BJ (cell line): ENCODE measurements around the gene EML6. TPM values are rescaled to one million over a fixed set of nuclear protein-coding genes. Genes with fewer than 3 reads are reported as not detected.

ENCODE experiments used
- CTCF ChIA-PET: fragments of 350-600 bp; formaldehyde crosslinking; extraction: SDS; loops from one replicate; lab custom pipeline; 2021; ENCODE audit warnings: antibody characterized with exemption, inconsistent platforms; lab: Yijun Ruan, JAX
- POLR2A ChIA-PET: fragments of 300-600 bp; sonication (Branson Sonifier 250); formaldehyde crosslinking; extraction: SDS; loops from one replicate; lab custom pipeline; 2021; ENCODE audit warnings: antibody characterized with exemption; lab: Charles Lee
- DNase-seq: peaks from one replicate; pipeline ENCODE4 v3.0.0-alpha.2; 2011; ENCODE audit warnings: low read depth
- H3K27me3 ChIP-seq: 2 replicates; pipeline ENCODE4 v1.6.0; 2011; ENCODE audit warnings: low read length; ENCODE audit not compliant: control insufficient read depth, insufficient read depth
- H3K36me3 ChIP-seq: 2 replicates; pipeline ENCODE4 v1.5.1; 2011; ENCODE audit warnings: low read length; ENCODE audit not compliant: control insufficient read depth, insufficient read depth
- H3K4me3 ChIP-seq: 2 replicates; pipeline ENCODE4 v1.5.1; 2011; ENCODE audit warnings: low read depth, mild to moderate bottlenecking, control low read depth, low read length
- polyA plus RNA-seq: library from polyadenylated mRNA; depleted of rRNA; stranded (reverse); fragments of >200 nt; gene quantifications from 2 replicates; pipeline ENCODE4 v1.2.3, GENCODE V29; 2011
- TF ChIP-seq, protein P1 (sequence below): IDR thresholded peaks from 2 replicates; pipeline ENCODE4 v1.5.1; 2011; ENCODE audit warnings: low read depth, mild to moderate bottlenecking, control low read depth, inconsistent platforms, low read length, moderate library complexity; ENCODE audit not compliant: insufficient read depth

Gene EML6
- polyA plus RNA-seq, 1 experiment, result 0.18 TPM

DNA sequence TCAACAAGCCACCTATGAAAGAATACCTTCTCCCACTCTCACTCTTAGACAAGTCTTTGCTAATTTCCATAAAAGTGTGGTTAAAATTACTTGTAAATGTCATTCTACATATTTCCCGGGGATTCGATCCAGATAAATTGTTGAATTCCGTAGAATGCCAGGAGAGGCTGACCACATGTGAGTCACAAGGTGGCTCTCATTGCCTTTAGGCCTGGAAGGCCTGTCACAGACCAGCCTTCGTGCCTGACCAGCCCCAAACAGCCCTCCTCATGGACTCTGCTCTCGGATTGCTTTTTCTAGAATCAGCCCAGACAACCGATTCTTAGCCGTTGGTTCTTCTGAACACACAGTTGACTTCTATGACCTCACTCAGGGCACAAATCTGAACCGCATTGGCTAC, 240.8 kb downstream of the EML6 start:
- TF ChIP-seq, protein P1, sequence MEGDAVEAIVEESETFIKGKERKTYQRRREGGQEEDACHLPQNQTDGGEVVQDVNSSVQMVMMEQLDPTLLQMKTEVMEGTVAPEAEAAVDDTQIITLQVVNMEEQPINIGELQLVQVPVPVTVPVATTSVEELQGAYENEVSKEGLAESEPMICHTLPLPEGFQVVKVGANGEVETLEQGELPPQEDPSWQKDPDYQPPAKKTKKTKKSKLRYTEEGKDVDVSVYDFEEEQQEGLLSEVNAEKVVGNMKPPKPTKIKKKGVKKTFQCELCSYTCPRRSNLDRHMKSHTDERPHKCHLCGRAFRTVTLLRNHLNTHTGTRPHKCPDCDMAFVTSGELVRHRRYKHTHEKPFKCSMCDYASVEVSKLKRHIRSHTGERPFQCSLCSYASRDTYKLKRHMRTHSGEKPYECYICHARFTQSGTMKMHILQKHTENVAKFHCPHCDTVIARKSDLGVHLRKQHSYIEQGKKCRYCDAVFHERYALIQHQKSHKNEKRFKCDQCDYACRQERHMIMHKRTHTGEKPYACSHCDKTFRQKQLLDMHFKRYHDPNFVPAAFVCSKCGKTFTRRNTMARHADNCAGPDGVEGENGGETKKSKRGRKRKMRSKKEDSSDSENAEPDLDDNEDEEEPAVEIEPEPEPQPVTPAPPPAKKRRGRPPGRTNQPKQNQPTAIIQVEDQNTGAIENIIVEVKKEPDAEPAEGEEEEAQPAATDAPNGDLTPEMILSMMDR, result no peak
- DNase-seq, result no peak
- POLR2A ChIA-PET, result no interaction called here
- Histone ChIP-seq H3K36me3 (peaks cover 4% of the 10 kb centered on the region; the same call in 1 of the 2 replicates), H3K27me3 (no peaks in the 10 kb centered on the region), H3K4me3 (no peak overlapping the region)
- CTCF ChIA-PET, result no interaction called here

DNA sequence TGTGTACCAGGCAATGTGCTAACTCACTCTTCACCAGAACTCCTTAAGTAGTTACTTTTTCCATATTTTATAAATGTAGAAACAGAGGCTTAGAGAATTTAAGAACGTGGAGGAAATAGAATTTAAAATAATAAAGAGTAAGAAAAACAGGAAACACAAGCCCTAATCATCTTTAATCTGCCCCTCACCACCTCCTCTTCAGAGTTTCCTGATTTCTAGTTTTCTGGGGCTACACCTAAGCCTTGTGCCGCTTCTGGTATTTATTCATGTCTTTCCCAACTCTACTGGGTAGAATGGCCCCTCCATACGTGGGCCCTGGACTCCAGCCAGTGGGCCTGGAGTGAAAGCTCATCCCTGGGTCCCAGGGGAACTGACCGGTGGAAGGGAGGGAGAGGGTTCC, 241.4 kb downstream of the EML6 start:
- Histone ChIP-seq H3K4me3 (no peak overlapping the region), H3K27me3 (no peaks in the 10 kb centered on the region), H3K36me3 (peaks cover 4% of the 10 kb centered on the region; the same call in 1 of the 2 replicates)
- POLR2A ChIA-PET, result no interaction called here
- CTCF ChIA-PET, result no interaction called here
- DNase-seq, result no peak
- TF ChIP-seq, protein P1, result no peak

DNA sequence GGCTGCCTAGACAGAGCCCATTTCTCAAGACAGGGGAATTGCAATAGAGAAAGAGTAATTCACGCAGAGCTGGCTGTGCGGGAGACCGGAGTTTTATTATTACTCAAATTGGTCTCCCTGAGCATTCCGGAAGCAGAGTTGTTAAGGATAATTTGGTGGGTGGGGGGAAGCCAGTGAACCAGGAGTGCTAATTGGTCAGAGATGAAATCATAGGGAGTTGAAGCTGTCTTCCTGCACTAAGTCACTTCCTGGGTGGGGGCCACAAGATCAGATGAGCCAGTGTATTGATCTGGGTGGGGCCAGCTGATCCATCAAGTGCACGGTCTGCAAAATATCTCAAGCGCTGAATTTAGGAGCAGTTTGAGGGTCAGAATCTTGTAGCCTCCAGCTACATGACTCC, 242.0 kb downstream of the EML6 start:
- H3K27me3 ChIP-seq, result no peaks in the 10 kb centered on the region
- TF ChIP-seq, protein P1, result no peak
- no peak overlapping the region for H3K4me3 ChIP-seq
- CTCF ChIA-PET, result no interaction called here
- H3K36me3 ChIP-seq, result peaks cover 7% of the 10 kb centered on the region; the same call in 1 of the 2 replicates
- no peak for DNase-seq
- POLR2A ChIA-PET, result no interaction called here

DNA sequence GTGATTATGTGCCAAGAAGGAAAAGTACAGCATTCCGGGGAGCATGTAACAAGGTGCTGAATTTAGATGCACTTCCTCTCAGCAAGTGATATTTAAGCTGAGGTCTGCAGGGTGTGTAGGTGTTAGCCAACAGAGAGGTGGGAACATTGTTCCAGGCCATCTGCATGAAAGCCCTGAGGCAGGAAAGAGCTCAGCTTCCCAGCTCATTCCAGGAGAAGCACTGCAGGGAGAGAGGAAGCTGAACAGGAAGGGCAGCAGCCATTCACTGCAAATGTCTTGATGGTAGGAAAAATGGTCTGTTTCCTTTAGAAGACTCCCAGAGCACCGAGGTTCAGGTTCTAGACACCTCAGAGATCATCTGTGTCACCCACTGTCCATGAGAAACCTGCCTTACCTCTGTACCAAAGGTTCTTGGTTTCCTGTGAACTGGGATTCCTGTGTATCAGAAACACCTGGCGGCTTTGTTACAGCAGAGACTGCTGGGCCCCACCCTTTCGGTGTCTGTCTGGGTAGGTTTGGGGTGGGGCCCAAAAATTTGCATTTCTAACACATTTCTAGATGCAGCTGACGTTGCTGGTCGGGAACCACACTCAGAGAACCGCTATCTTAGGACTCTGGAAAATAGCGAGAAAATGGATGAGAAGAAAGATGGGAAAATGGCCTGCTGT, 242.8 kb downstream of the EML6 start:
- H3K4me3 ChIP-seq, result no peak overlapping the region
- POLR2A ChIA-PET, result interaction anchor here (0.5 kb wide), 1 partner anchor 80 kb away, joined by 3 read pairs; no protein-coding TSS in a partner anchor
- H3K36me3 ChIP-seq, result peaks cover 9% of the 10 kb centered on the region
- TF ChIP-seq, protein P1, result no peak
- H3K27me3 ChIP-seq, result no peaks in the 10 kb centered on the region
- CTCF ChIA-PET, result interaction anchor here (1.3 kb wide), 1 partner anchor 66 kb away, joined by 4 read pairs; no protein-coding TSS in a partner anchor
- DNase-seq, result no peak

DNA sequence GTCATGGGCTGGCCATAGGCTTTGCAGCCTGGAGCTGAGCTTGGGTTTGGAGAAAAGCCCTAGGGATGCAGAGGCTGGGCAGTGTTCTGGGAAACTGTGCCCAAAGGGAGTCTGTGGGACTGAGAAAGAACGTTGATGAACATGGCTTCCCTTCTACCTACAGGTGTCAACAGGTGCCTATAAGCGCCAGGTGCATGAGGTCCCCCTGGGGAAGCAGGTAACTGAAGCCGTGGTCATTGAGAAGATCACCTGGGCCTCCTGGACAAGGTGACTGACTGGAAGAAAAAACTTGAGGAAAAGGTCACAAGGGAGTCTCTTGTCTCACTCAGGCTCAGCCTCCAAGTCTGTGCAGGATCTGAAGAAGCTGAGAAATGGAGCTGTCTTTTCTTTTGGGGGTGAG, 243.4 kb downstream of the EML6 start:
- ChIA-PET POLR2A (no interaction called here), CTCF (interaction anchor here (1.3 kb wide), 1 partner anchor 67 kb away, joined by 4 read pairs; no protein-coding TSS in a partner anchor)
- Histone ChIP-seq H3K27me3 (no peaks in the 10 kb centered on the region), H3K4me3 (no peak overlapping the region), H3K36me3 (peaks cover 11% of the 10 kb centered on the region)
- DNase-seq, result no peak
- TF ChIP-seq, protein P1, result no peak
